HTR-8/SVneo (cell line): ENCODE measurements around the gene ARHGEF12.
A peak's percentile ranks its signal among the peaks of the same experiment; 100 is the strongest.

Experiments used
- DNase-seq: peaks from one replicate; pipeline ENCODE4 v3.0.0; 2011; ENCODE audit warnings: low spot score, mixed read lengths; ENCODE audit not compliant: insufficient read length
- FAIRE-seq: peaks from 2 replicates; lab custom pipeline; 2011; peaks lifted over from hg19 to GRCh38; lab: Jason Lieb, UNC

ARHGEF12 gene

GRCh38 chr11:120511820-120512738 lies 175.9 kb downstream of the ARHGEF12 start:
- no peak for FAIRE-seq
- no peak for DNase-seq

- FAIRE-seq, result peak; percentile 4
- no peak for DNase-seq
Measured at GRCh38 chr11:120512739-120513435, 176.7 kb downstream of the ARHGEF12 start.

DNA sequence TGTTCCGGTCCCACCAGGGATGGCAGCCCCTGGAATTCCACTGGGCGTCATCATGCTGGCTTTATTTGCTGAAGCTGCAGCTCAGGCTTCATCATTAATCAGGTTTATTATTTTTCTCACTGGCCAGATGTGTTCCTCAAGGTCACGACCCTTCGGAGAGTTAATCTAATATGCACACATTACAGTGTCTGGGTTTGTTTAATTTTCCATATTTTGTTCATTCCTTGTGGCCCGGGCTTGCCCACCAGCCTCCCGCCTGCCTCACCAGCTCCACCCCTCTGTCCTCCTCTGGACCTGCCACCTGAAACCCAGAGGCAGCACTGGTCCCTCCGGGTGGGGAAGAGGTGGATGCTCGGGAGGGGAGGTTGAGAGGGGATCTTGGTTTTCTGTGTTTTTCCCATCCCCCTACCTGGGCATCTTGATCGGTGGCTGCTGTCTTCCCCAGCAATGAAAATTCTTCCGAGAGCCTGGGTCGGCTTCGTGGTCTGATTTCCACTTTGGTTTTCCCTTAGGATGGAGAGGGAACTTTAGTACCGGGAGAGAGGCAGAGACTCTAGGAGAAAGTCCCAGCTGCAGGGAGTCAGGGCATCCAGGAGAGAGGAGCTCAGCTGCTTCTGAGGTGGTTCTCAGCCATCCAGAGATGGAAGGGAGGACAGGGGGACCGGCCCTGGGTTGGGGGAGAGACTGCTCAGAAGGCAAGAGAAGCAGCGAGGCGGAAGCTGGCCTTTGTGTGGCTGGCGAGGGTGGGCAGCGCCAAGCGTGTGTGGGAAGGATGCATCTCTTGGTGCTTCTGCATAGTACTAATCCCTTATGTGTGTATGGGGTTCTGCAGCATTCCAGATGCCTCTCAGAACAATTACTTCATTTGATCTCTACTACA lies 177.5 kb downstream of the ARHGEF12 start:
- DNase-seq (no peak), FAIRE-seq (no peak)

- DNase-seq, result no peak
- no peak for FAIRE-seq
Measured at GRCh38 chr11:120514541-120515121, 178.4 kb downstream of the ARHGEF12 start.

- FAIRE-seq (no peak), DNase-seq (no peak)
Measured at GRCh38 chr11:120515186-120515723, 179.0 kb downstream of the ARHGEF12 start.

DNA sequence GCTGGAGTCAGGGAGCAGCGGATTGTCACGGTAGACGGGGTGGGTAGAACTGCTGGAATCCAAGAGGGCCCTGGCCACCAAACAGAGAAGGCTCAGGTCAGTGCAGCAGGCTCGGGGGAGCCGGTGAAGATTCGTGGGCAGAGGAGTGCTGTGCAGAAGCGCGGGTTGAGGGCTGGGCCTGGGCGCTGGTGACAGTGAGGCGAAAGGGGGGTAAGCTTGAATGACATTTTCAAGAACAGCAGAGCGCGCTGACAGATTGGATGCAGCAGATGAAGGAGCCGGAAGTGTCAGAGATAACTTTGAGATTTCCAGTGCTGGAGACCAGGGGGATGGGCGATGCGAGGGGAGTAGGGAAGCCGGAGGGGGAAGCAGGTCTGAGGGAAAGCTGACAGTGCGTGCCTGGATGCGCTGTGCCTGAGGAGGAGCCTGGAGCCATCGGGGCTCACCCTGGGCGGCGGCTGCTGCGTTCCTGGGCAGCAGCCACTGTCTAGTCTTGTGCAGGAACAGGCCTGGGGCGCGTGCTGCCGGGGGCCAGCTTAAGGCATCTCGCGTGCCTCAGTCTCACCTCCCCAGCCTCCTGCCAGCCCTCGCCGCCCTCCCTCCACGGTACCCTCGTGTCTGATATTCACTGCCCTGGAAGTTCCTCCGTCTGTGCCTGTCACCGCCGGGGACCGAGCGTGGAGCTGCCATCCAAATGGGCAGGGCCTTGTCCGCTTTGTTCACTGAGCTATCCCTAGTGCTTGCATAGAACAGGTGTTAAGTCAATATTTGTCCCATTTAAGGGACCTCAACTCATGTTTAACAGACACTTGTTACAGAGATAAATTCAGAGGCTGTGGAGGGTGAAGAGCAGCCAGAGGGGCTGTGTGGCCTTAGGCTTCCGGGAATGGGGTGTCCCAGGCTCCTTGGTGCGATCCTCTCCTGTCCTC lies 180.5 kb downstream of the ARHGEF12 start:
- DNase-seq (no peak), FAIRE-seq (no peak)

DNA sequence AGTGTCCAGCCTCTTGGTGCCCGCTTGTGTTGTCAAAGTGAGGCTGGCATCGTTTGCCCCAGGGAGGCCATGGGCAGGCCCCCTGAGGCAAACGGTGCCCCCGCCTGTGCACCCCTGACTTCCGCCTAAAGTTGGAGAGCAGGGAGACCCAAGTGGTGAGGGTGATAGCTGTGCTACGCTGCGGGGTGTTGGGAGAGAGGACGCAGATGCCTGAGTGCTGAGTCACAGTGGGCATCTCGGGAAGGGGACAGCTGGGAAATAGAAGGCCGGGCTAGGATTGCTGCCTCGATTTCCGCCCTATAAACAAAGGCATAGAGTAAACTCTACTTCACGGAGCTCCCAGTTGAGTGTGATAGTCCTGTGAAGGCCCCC lies 181.2 kb downstream of the ARHGEF12 start:
- peak; percentile 31 for FAIRE-seq
- DNase-seq, result peak; percentile 66

DNA sequence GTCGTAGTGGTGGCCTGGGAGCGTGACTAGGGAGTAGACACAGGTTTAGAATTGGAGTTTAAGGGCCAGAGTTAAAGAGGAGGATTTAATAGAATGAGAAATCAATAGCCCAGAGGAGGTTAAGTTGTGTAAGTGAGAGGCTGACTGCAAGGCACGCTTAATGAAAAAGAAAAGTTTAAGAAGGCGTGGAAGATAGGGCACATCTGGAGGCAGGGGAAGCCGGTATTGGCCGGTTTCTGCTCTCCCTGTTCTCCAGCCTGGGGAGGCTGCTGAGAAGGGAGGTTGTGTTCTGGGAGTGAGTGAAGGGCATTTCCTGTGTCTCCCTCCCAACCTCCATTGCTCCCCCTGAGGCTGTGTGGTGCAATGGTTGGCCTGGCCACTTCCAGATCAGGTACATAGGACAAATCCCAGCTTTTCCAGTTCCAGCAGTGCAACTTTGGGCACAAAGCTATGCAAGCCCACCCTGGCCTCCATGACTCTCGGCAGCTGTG lies 181.6 kb downstream of the ARHGEF12 start:
- DNase-seq (no peak), FAIRE-seq (no peak)

DNA sequence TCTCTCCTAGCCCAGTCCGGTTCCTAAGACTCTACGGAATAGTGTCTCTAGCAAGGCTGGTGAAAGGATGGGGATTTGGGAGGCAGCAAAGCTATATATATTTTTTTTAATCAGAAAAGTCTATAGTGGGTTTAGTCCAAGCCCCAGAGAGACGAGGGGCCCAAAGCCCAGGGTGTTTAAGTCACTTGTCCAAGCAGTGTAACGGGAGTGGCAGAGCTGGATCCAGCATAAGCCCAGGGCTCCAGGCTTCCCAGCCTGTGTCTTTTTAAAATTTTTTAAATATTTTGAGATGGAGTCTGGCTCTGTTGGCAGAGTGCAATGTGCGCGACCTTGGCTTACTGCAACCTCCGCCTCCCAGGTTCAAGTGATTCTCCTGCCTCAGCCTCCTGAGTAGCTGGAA lies 182.1 kb downstream of the ARHGEF12 start:
- FAIRE-seq (no peak), DNase-seq (no peak)

DNA sequence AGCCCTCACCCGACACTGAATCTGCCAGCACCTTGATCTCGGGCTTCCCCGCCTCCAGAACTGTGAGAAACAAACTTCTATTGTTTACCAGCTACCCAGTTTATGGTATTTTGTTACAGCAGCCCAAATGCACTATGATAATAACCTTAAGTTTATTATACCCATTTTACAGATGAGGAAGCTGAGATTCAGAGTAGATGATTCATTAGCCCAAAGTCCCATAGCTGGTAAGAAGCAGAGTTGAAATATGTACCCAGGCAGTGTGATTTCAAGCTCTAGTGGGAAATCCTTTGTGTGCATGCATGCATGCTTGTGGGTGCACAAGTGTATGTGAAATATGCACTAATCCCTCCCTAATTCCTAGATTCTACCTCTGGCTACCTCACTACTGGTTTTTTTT lies 183.3 kb downstream of the ARHGEF12 start:
- no peak for FAIRE-seq
- no peak for DNase-seq

GRCh38 chr11:120520091-120520822 lies 184.0 kb downstream of the ARHGEF12 start:
- FAIRE-seq, result no peak
- DNase-seq, result no peak

GRCh38 chr11:120521176-120521575 lies 185.0 kb downstream of the ARHGEF12 start:
- FAIRE-seq, result no peak
- no peak for DNase-seq

DNA sequence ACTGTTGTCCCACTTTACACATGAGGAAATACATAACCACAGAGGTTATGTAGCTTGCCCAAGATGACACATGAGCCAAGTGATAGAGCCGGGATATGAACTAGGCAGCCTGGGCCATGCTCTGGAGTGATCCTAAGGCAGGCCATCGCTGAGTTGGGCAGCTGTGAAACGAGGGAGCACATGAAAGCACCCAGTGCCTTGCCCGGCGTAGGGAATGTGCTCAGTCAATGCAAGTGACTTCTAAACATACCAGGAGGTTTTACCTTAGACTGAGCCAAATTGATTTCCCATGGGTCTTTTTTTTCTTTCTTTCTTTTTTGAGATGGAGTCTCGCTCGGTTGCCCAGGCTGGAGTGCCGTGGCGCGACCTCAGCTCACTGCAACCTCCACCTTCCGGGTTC lies 185.8 kb downstream of the ARHGEF12 start:
- no peak for FAIRE-seq
- DNase-seq, result no peak

GRCh38 chr11:120522736-120523135 lies 186.5 kb downstream of the ARHGEF12 start:
- FAIRE-seq (no peak), DNase-seq (no peak)

DNA sequence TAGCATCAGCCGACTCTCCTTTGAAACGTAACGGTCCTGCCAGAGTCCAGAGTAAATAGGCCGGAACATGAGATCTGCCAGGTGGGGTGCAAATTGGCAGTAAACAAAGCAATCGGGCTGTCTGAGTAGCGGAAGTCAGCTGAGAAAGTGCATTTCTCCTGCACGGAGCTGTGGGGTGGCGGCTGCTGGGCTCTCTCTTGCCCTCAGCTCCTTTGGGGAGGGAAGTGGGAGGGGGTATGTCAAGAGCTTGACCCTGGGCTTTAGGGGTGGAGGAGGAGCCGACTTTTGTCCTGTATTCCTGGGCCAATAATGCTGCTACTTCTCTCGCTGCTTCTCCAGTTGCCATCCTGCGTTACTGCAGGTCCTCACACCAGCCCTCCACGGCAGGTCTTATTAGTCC lies 187.0 kb downstream of the ARHGEF12 start:
- FAIRE-seq (no peak), DNase-seq (no peak)

DNA sequence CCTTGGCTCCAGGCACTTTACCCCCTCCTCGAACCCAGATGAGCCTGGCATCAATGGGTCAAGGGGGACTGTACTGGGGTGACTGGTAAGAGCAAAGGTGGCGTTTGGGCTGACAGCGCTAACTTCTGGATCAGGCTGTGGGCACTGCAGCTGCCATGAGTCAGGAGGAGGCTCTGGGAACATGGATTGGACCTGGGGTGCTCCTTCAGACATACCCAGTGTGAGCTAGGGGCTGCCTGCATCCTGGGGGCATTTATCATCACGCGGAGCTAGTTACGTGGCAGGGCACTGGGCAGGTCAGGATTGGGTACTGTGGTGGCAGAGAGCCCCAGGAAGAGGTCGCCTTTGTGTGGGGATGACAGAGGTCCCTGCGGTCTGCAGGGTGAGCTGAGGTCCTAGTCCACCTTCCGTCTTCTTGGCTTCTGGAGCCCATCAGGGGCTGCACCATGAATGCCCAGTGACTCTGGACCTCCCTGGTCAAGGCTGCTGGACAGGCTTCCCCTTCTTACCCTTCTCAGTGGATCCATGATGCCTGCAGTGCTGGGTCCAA lies 188.4 kb downstream of the ARHGEF12 start:
- FAIRE-seq, result no peak
- DNase-seq, result no peak

DNA sequence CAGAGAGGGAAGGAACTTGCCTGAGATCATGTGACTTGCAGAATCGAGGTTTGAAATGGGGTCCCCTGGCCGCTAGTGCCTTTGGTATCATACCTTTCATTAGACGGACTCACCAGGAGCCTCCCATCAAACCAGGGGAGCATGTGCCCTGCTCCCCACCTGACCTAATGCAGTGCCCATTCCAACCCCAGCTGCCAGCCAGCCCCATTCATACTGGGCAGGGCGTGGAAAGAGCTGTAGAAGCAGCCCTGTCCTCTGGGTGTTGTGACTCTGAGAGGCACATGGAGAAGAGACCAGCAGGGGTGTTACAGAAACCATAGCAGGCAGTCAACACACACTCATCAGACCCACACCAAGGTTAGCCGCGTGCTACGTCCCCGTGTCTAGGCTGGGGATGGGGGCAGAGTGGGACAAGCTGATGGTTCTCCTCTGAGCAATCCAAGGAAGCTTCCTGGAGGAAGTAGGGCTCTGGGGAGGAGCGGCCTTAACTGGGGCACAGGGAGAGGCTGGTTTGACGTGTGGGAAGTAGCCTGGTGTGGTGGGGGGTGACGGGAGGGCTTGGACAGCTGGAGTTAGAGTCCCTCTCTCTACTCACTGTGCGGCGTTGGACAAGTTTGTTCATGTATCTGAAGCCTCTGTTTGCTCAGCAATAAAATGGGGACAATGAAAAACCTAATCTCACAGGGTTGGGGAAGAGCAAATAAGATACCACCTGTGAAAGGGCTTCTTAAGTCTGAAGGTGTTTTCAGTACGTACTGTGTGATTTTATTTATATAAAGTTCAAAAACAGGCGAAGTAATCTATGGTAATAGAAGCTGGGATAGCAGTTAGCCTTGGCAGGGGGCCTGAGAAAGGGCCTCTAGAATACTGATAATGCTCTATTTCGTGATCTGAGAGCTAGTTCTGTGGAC lies 189.3 kb downstream of the ARHGEF12 start:
- DNase-seq (no peak), FAIRE-seq (no peak)
